H1 (cell line): ENCODE measurements around the gene PSD. TPM values are rescaled to one million over a fixed set of nuclear protein-coding genes. Genes with fewer than 3 reads are reported as not detected.

Experiments
- CTCF ChIA-PET: fragments of 300-600 bp; sonication (Branson Sonifier 250); formaldehyde crosslinking; loops from one replicate; lab custom pipeline; 2021; ENCODE audit not compliant: partially characterized antibody; lab: Charles Lee
- POLR2A ChIA-PET: fragments of 300-600 bp; sonication (Branson Sonifier 250); formaldehyde crosslinking; loops from one replicate; lab custom pipeline; 2021; ENCODE audit warnings: inconsistent platforms; ENCODE audit not compliant: partially characterized antibody; lab: Charles Lee
- DNase-seq, 2 experiments: peaks; one replicate each; pipeline versions ENCODE4 v3.0.0 to v3.0.0-alpha.2; 2010 to 2022; ENCODE audit warnings: low spot score in 2 of 2, low read depth in 1 of 2, mixed read lengths in 1 of 2
- FAIRE-seq: peaks from 2 replicates; lab custom pipeline; 2011; peaks lifted over from hg19 to GRCh38; lab: Jason Lieb, UNC
- H2AFZ ChIP-seq: 2 replicates; pipeline ENCODE4 v1.8.1; 2012; ENCODE audit warnings: low read length, inconsistent platforms
- H2AK5ac ChIP-seq: 2 replicates; pipeline ENCODE4 v1.6.1; 2013; ENCODE audit warnings: low read depth, low read length
- H2BK120ac ChIP-seq: replicated peaks from 2 replicates; pipeline ENCODE3; 2013; ENCODE audit warnings: low read depth, low read length, inconsistent platforms
- H2BK12ac ChIP-seq: 2 replicates; pipeline ENCODE4 v1.6.1; 2013; ENCODE audit warnings: low read depth, low read length
- H2BK15ac ChIP-seq: 2 replicates; pipeline ENCODE4 v1.6.1; 2013; ENCODE audit warnings: low read length
- H2BK20ac ChIP-seq: 2 replicates; pipeline ENCODE4 v1.6.1; 2013; ENCODE audit warnings: low read length
- H2BK5ac ChIP-seq: 2 replicates; pipeline ENCODE4 v1.6.1; 2013; ENCODE audit warnings: low read depth, low read length
- H3K14ac ChIP-seq: 2 replicates; pipeline ENCODE4 v1.6.1; 2013; ENCODE audit warnings: inconsistent platforms; ENCODE audit not compliant: insufficient read length
- H3K18ac ChIP-seq: 2 replicates; pipeline ENCODE4 v1.6.1; 2013; ENCODE audit warnings: low read length; ENCODE audit errors: extremely low read depth
- H3K23ac ChIP-seq: 2 replicates; pipeline ENCODE4 v1.6.1; 2013; ENCODE audit warnings: inconsistent platforms; ENCODE audit not compliant: insufficient read length
- H3K23me2 ChIP-seq: 2 replicates; pipeline ENCODE4 v1.6.1; 2013; ENCODE audit warnings: low read depth, low read length
- H3K27ac ChIP-seq: 2 replicates; pipeline ENCODE4 v1.6.1; 2011; ENCODE audit warnings: low read depth, low read length, inconsistent platforms
- H3K27me3 ChIP-seq, 4 experiments: replicated peaks in 1 of 4; 1 replicate in 1 of 4; 2 replicates in 3 of 4; pipeline versions ENCODE4 v1.6.1 to v1.8.1; 2011 to 2013; ENCODE audit warnings: low read length in 3 of 4, mild to moderate bottlenecking in 3 of 4, inconsistent platforms in 2 of 4, mixed read lengths in 2 of 4, moderate library complexity in 1 of 4; ENCODE audit not compliant: control insufficient read depth in 3 of 4, insufficient read depth in 3 of 4; ENCODE audit errors: extremely low read depth in 1 of 4
- H3K36me3 ChIP-seq, 4 experiments: 2 replicates each; pipeline versions ENCODE4 v1.6.1 to v1.8.1; 2011 to 2013; ENCODE audit warnings: mild to moderate bottlenecking in 4 of 4, low read length in 3 of 4, moderate library complexity in 2 of 4, control low read depth in 1 of 4, inconsistent platforms in 1 of 4; ENCODE audit not compliant: insufficient read depth in 4 of 4, control insufficient read depth in 2 of 4
- H3K4ac ChIP-seq: replicated peaks from 2 replicates; pipeline ENCODE3; 2013; ENCODE audit warnings: low read length, low read depth, mixed read lengths, inconsistent platforms; ENCODE audit not compliant: insufficient read length
- H3K4me1 ChIP-seq, 4 experiments: replicated peaks in 1 of 4; 1 replicate in 1 of 4; 2 replicates in 3 of 4; pipeline versions ENCODE4 v1.6.1 to v1.8.1; 2011 to 2013; ENCODE audit warnings: low read length in 3 of 4, inconsistent platforms in 2 of 4, mixed read lengths in 1 of 4; ENCODE audit not compliant: insufficient read depth in 4 of 4, control insufficient read depth in 3 of 4
- H3K4me2 ChIP-seq, 2 experiments: 2 replicates each; pipeline versions ENCODE4 v1.6.1 to v1.8.1; 2011 to 2013; ENCODE audit warnings: low read depth in 2 of 2, low read length in 2 of 2, control low read depth in 1 of 2, inconsistent platforms in 1 of 2, mild to moderate bottlenecking in 1 of 2; ENCODE audit not compliant: insufficient read depth in 1 of 2
- H3K4me3 ChIP-seq, 4 experiments: fragments of 200-600, 300-600 bp in 1 of 4; sonication (generic), shearing (Covaris generic), sonication (Bioruptor Twin) in 1 of 4; 2 replicates each; pipeline versions ENCODE4 v1.5.1 to v1.8.1; 2011 to 2016; ENCODE audit warnings: low read length in 4 of 4, low read depth in 3 of 4, control low read depth in 2 of 4, inconsistent platforms in 2 of 4, mild to moderate bottlenecking in 2 of 4, mixed read lengths in 1 of 4, moderate library complexity in 1 of 4; ENCODE audit not compliant: insufficient read depth in 2 of 4; ENCODE audit errors: extremely low read depth in 1 of 4
- H3K56ac ChIP-seq: replicated peaks from 2 replicates; pipeline ENCODE3; 2013; ENCODE audit warnings: low read depth, mild to moderate bottlenecking, mixed read lengths, low read length, inconsistent platforms; ENCODE audit not compliant: insufficient read length
- H3K79me1 ChIP-seq: 2 replicates; pipeline ENCODE4 v1.6.1; 2013; ENCODE audit warnings: low read depth, low read length, control low read depth
- H3K79me2 ChIP-seq, 2 experiments: 2 replicates each; pipeline versions ENCODE4 v1.6.1 to v1.8.1; 2012 to 2013; ENCODE audit warnings: low read length in 2 of 2, mild to moderate bottlenecking in 2 of 2, inconsistent platforms in 1 of 2; ENCODE audit not compliant: insufficient read depth in 2 of 2, control insufficient read depth in 1 of 2
- H3K9ac ChIP-seq, 4 experiments: replicated peaks in 1 of 4; 1 replicate in 1 of 4; 2 replicates in 3 of 4; pipeline versions ENCODE4 v1.6.1 to v1.8.1; 2011 to 2013; ENCODE audit warnings: low read depth in 3 of 4, low read length in 3 of 4, control low read depth in 2 of 4, mild to moderate bottlenecking in 2 of 4, moderate library complexity in 2 of 4, inconsistent platforms in 1 of 4; ENCODE audit errors: extremely low read depth in 1 of 4
- H3K9me3 ChIP-seq, 2 experiments: 2 replicates each; pipeline versions ENCODE4 v1.6.1 to v1.8.1; 2012 to 2013; ENCODE audit warnings: mild to moderate bottlenecking in 2 of 2, moderate library complexity in 2 of 2, control low read depth in 1 of 2, inconsistent platforms in 1 of 2, low read depth in 1 of 2, low read length in 1 of 2, mixed read lengths in 1 of 2; ENCODE audit not compliant: insufficient read depth in 2 of 2
- H4K20me1 ChIP-seq, 2 experiments: replicated peaks in 1 of 2; 2 replicates each; pipeline versions ENCODE3 to v1.8.1; 2011 to 2013; ENCODE audit warnings: inconsistent platforms in 2 of 2, low read length in 2 of 2, mild to moderate bottlenecking in 1 of 2; ENCODE audit not compliant: insufficient read depth in 2 of 2, control insufficient read depth in 1 of 2
- H4K5ac ChIP-seq: 2 replicates; pipeline ENCODE4 v1.6.1; 2013; ENCODE audit warnings: low read length, low read depth, mixed read lengths, inconsistent platforms; ENCODE audit not compliant: insufficient read length
- H4K8ac ChIP-seq: 2 replicates; pipeline ENCODE4 v1.8.0; 2013; ENCODE audit warnings: mild to moderate bottlenecking, moderate library complexity, low read length, inconsistent platforms; ENCODE audit not compliant: insufficient read depth; ENCODE audit errors: extremely low read depth
- H4K91ac ChIP-seq: replicated peaks from 2 replicates; pipeline ENCODE3; 2013; ENCODE audit warnings: low read length, mixed read lengths, inconsistent platforms; ENCODE audit not compliant: insufficient read length
- CHD1 ChIP-seq: IDR thresholded peaks from 2 replicates; pipeline ENCODE4 v1.6.1; 2012; ENCODE audit warnings: low read depth, low read length, improper control_type of control experiment
- CHD2 ChIP-seq: IDR thresholded peaks from 2 replicates; pipeline ENCODE4 v1.6.1; 2012; ENCODE audit warnings: low read length, improper control_type of control experiment
- CTCF ChIP-seq, 3 experiments: IDR thresholded peaks; 1 replicate in 2 of 3; 2 replicates in 1 of 3; pipeline versions ENCODE4 v1.5.1 to v1.6.1; 2011; ENCODE audit warnings: low read length in 3 of 3, mild to moderate bottlenecking in 3 of 3, inconsistent platforms in 2 of 3, low read depth in 1 of 3, moderate library complexity in 1 of 3; ENCODE audit not compliant: insufficient read depth in 1 of 3; ENCODE audit errors: control extremely low read depth in 1 of 3
- KDM1A ChIP-seq: fragments of 200-600, 300-600 bp; sonication (generic); IDR thresholded peaks from 2 replicates; pipeline ENCODE4 v1.7.1; 2016; ENCODE audit warnings: mild to moderate bottlenecking, low read length, borderline replicate concordance
- POLR2A ChIP-seq, 2 experiments: IDR thresholded peaks; 1 replicate in 1 of 2; 2 replicates in 1 of 2; pipeline ENCODE4 v1.6.1; 2011; ENCODE audit warnings: low read depth in 2 of 2, low read length in 2 of 2, mild to moderate bottlenecking in 2 of 2; ENCODE audit errors: control extremely low read depth in 1 of 2
- RFX5 ChIP-seq: IDR thresholded peaks from 2 replicates; pipeline ENCODE4 v1.6.1; 2011; ENCODE audit warnings: low read depth, low read length, improper control_type of control experiment, borderline replicate concordance
- SAP30 ChIP-seq: fragments of 300-600 bp; sonication (generic); IDR thresholded peaks from 2 replicates; pipeline ENCODE4 v1.7.1; 2012; ENCODE audit warnings: low read length, moderate library complexity, mild to moderate bottlenecking, inconsistent platforms; ENCODE audit not compliant: insufficient read depth, insufficient replicate concordance
- SIRT6 ChIP-seq: IDR thresholded peaks from one replicate; pipeline ENCODE4 v1.7.1; 2012; ENCODE audit warnings: low read length, inconsistent platforms
- WGBS, 2 experiments: shearing (Covaris generic) in 1 of 2; methylation state at CpG; one replicate each; pipeline versions ENCODE4 v1.1.6 to v1.1.7; 2013 to 2015; ENCODE audit warnings: low lambda C conversion rate in 2 of 2, mixed read lengths in 2 of 2, inconsistent platforms in 1 of 2, low coverage in 1 of 2, missing lambda C conversion rate in 1 of 2; ENCODE audit not compliant: insufficient replicate concordance in 2 of 2, insufficient coverage in 1 of 2, insufficient read length in 1 of 2; ENCODE audit errors: extremely low coverage in 1 of 2, missing lambda C conversion rate in 1 of 2; 5-methylcytosine and 5-hydroxymethylcytosine counted together
- polyA plus RNA-seq, 7 experiments: library from polyadenylated mRNA; depleted of rRNA in 3 of 7; stranded (reverse) in 5 of 7; unstranded in 2 of 7; fragments of >200 nt in 5 of 7; fragments of 200-250 nt in 2 of 7; gene quantifications; 1 replicate in 5 of 7; 2 replicates in 1 of 7; 4 replicates in 1 of 7; pipeline versions ENCODE4 v1.2.1 to v1.2.3, GENCODE V29; 2011 to 2013; ENCODE audit warnings: missing spikeins in 2 of 7, mixed read lengths in 2 of 7
- total RNA-seq: library from RNA; stranded (reverse); fragmentation: NEBNext Ultra II Directional; extraction: Animal tissue kit (Norgen Biotek cat#: 25700); gene quantifications from 2 replicates; pipeline ENCODE4 v1.2.1, GENCODE V29; 2021

The PSD gene
- total and polyA plus RNA-seq, 2 of the 8 experiments (the other 6 are each of a cell fraction or from before 2014, with no cell fraction given) = 5.4 to 6.0 TPM

- Histone ChIP-seq H3K4ac (no peak overlapping the region), H2BK5ac (no peak overlapping the region), H3K27me3 (peaks cover 0 to 5% (median 0%) of the 10 kb centered on the region in 4 experiments; a peak in 1 of 7 replicates), H4K8ac (no peak overlapping the region), H3K23ac (no peak overlapping the region), H2AFZ (no peak overlapping the region), H3K27ac (no peak overlapping the region), H4K20me1 (no peaks in the 10 kb centered on the region), H2BK20ac (no peak overlapping the region), H2AK5ac (no peak overlapping the region), H3K9ac (no peak overlapping the region), H4K91ac (no peak overlapping the region), H3K79me2 (no peaks in the 10 kb centered on the region), H3K56ac (no peak overlapping the region), H3K36me3 (peaks cover 0 to 6% (median 2%) of the 10 kb centered on the region in 4 experiments; a peak in 3 of 8 replicates), H3K79me1 (no peaks in the 10 kb centered on the region; the same call in 1 of the 2 replicates), H3K23me2 (peaks cover 5% of the 10 kb centered on the region; the same call in 1 of the 2 replicates), H2BK120ac (no peak overlapping the region), H3K14ac (no peak overlapping the region), H3K18ac (no peak overlapping the region), H3K4me3 (no peak overlapping the region), H2BK12ac (no peak overlapping the region), H3K9me3 (no peaks in the 10 kb centered on the region), H4K5ac (no peak overlapping the region), H2BK15ac (no peak overlapping the region), H3K4me1 (peaks cover 8 to 24% (median 13%) of the 10 kb centered on the region in 4 experiments), H3K4me2 (no peak overlapping the region)
- DNase-seq = no peak
- TF ChIP-seq CHD2 = no peak
- no peak for TF ChIP-seq SIRT6
- no peak for TF ChIP-seq CTCF (IDR thresholded peaks at IDR 0.05; ENCODE audit: control extremely low read depth in 1 of 3, insufficient read depth in 1 of 3, low read depth in 1 of 3, low read length in 3 of 3)
- no peak for TF ChIP-seq POLR2A (IDR thresholded peaks at IDR 0.05; ENCODE audit: control extremely low read depth in 1 of 2, low read depth in 2 of 2, low read length in 2 of 2)
- no peak for TF ChIP-seq KDM1A
- TF ChIP-seq CHD1 = no peak
- TF ChIP-seq RFX5 = no peak
- TF ChIP-seq SAP30 = no peak
- POLR2A ChIA-PET = interaction anchor here (0.7 to 2.4 kb wide), 4 partner anchors 9 to 114 kb away, joined by 3 to 6 read pairs (median 4); partner anchors contain the start of gene FBXL15
- FAIRE-seq = no peak
- WGBS, 2 experiments = 81% methylated on average over 3 of the region's 3 CpGs; no CpG with 5 or more reads in 1 of the 2 experiments
- CTCF ChIA-PET = interaction anchor here (0.6 to 1.8 kb wide), 7 partner anchors 9 to 296 kb away, joined by 3 to 10 read pairs (median 4); no protein-coding TSS in a partner anchor
Measured at GRCh38 chr10:102465466-102465865, 46.9 kb upstream of the PSD start.
